DOHH2 (cell line): Measurements from ENCODE around the gene DMD.

Source experiments
- H3F3A ChIP-seq: fragments of 200-600 bp; sonication (generic), shearing (Covaris generic); 2 replicates; pipeline ENCODE4 v1.6.0; 2016; ENCODE audit warnings: antibody characterized with exemption, mild to moderate bottlenecking; ENCODE audit not compliant: control insufficient read depth, insufficient read depth
- H3K27ac ChIP-seq: fragments of 200-600 bp; sonication (generic); 2 replicates; pipeline ENCODE4 v1.5.1; 2014; ENCODE audit warnings: low read depth, mild to moderate bottlenecking, low read length, moderate library complexity
- H3K27me3 ChIP-seq: fragments of 200-600 bp; sonication (generic); 2 replicates; pipeline ENCODE4 v1.6.1; 2014; ENCODE audit warnings: mild to moderate bottlenecking, low read length, mixed read lengths; ENCODE audit not compliant: control insufficient read depth
- H3K36me3 ChIP-seq: fragments of 200-600 bp; sonication (generic); 2 replicates; pipeline ENCODE4 v1.6.1; 2014; ENCODE audit warnings: mild to moderate bottlenecking, low read length, moderate library complexity, mixed read lengths; ENCODE audit not compliant: control insufficient read depth
- H3K4me1 ChIP-seq: fragments of 200-600 bp; sonication (generic); 2 replicates; pipeline ENCODE4 v1.6.1; 2014; ENCODE audit warnings: mild to moderate bottlenecking, low read length, mixed read lengths; ENCODE audit not compliant: control insufficient read depth
- H3K4me2 ChIP-seq: fragments of 200-600 bp; sonication (generic); 2 replicates; pipeline ENCODE4 v1.6.0; 2014; ENCODE audit warnings: mild to moderate bottlenecking, low read length, moderate library complexity
- H3K4me3 ChIP-seq: fragments of 200-600 bp; sonication (generic); 2 replicates; pipeline ENCODE4 v1.5.1; 2014; ENCODE audit warnings: mild to moderate bottlenecking, low read length, mixed read lengths
- H3K79me2 ChIP-seq: fragments of 200-600 bp; sonication (generic); 2 replicates; pipeline ENCODE4 v1.6.1; 2014; ENCODE audit warnings: mild to moderate bottlenecking, low read length, mixed read lengths; ENCODE audit not compliant: control insufficient read depth
- H3K9me2 ChIP-seq: fragments of 200-600 bp; sonication (generic); replicated peaks from 2 replicates; pipeline ENCODE4 v1.6.1; 2014; ENCODE audit warnings: mild to moderate bottlenecking, low read length, mixed read lengths; ENCODE audit not compliant: control insufficient read depth
- H3K9me3 ChIP-seq: fragments of 200-600 bp; sonication (generic); 2 replicates; pipeline ENCODE4 v1.6.1; 2014; ENCODE audit warnings: antibody characterized with exemption, low read length, mixed read lengths; ENCODE audit not compliant: control insufficient read depth, insufficient read depth
- H4K20me1 ChIP-seq: fragments of 200-600 bp; sonication (generic); 2 replicates; pipeline ENCODE4 v1.6.0; 2014; ENCODE audit warnings: low read depth, mild to moderate bottlenecking, antibody characterized with exemption, low read length, moderate library complexity; ENCODE audit not compliant: control insufficient read depth, insufficient read depth
- CTCF ChIP-seq: fragments of 200-600 bp; sonication (generic); IDR thresholded peaks from one replicate; pipeline ENCODE4 v1.5.1; 2014; ENCODE audit warnings: antibody characterized with exemption, mild to moderate bottlenecking, low read depth, low read length; ENCODE audit not compliant: poor library complexity, severe bottlenecking
- EZH2phosphoT487 ChIP-seq: fragments of 200-600 bp; sonication (generic); IDR thresholded peaks from 2 replicates; pipeline ENCODE4 v1.6.1; 2017; ENCODE audit warnings: borderline replicate concordance, mild to moderate bottlenecking, antibody characterized with exemption, low read length, moderate library complexity, mixed read lengths

Gene DMD

GRCh38 chrX:31551913-31552312 lies 1659.4 kb downstream of the DMD start:
- TF ChIP-seq EZH2phosphoT487 (no peak), CTCF (no peak)
- no peaks in the 10 kb centered on the region for H3K36me3 ChIP-seq
- H3K9me2 ChIP-seq: no peaks in the 10 kb centered on the region
- H3K4me2 ChIP-seq: no peak overlapping the region
- no peak overlapping the region for H3K4me3 ChIP-seq
- H3K27ac ChIP-seq: no peak overlapping the region
- H4K20me1 ChIP-seq: no peaks in the 10 kb centered on the region
- no peaks in the 10 kb centered on the region for H3K4me1 ChIP-seq
- H3K9me3 ChIP-seq: no peaks in the 10 kb centered on the region
- no peaks in the 10 kb centered on the region for H3K79me2 ChIP-seq
- no peaks in the 10 kb centered on the region for H3K27me3 ChIP-seq
- no peaks in the 10 kb centered on the region for H3F3A ChIP-seq

- no peaks in the 10 kb centered on the region for H3K9me3 ChIP-seq
- TF ChIP-seq CTCF (no peak), EZH2phosphoT487 (no peak)
- no peak overlapping the region for H3K27ac ChIP-seq
- H3K27me3 ChIP-seq: no peaks in the 10 kb centered on the region
- H4K20me1 ChIP-seq: no peaks in the 10 kb centered on the region
- H3K4me3 ChIP-seq: no peak overlapping the region
- H3F3A ChIP-seq: no peaks in the 10 kb centered on the region
- no peaks in the 10 kb centered on the region for H3K4me1 ChIP-seq
- H3K36me3 ChIP-seq: no peaks in the 10 kb centered on the region
- no peaks in the 10 kb centered on the region for H3K79me2 ChIP-seq
- H3K4me2 ChIP-seq: no peak overlapping the region
- no peaks in the 10 kb centered on the region for H3K9me2 ChIP-seq
Measured at GRCh38 chrX:31550158-31550557, 1661.2 kb downstream of the DMD start.

- TF ChIP-seq EZH2phosphoT487 (no peak), CTCF (no peak)
- Histone ChIP-seq H3F3A (no peaks in the 10 kb centered on the region), H3K27ac (no peak overlapping the region), H3K79me2 (no peaks in the 10 kb centered on the region), H4K20me1 (no peaks in the 10 kb centered on the region), H3K27me3 (no peaks in the 10 kb centered on the region), H3K4me2 (no peak overlapping the region), H3K4me3 (no peak overlapping the region), H3K4me1 (no peaks in the 10 kb centered on the region), H3K9me3 (no peaks in the 10 kb centered on the region), H3K9me2 (no peaks in the 10 kb centered on the region), H3K36me3 (no peaks in the 10 kb centered on the region)
Measured at GRCh38 chrX:31547816-31548215, 1663.5 kb downstream of the DMD start.

GRCh38 chrX:31547416-31547815 lies 1663.9 kb downstream of the DMD start:
- TF ChIP-seq EZH2phosphoT487: no peak
- TF ChIP-seq CTCF: no peak
- no peak overlapping the region for H3K4me3 ChIP-seq
- no peaks in the 10 kb centered on the region for H3K79me2 ChIP-seq
- no peaks in the 10 kb centered on the region for H3F3A ChIP-seq
- no peaks in the 10 kb centered on the region for H3K4me1 ChIP-seq
- no peak overlapping the region for H3K27ac ChIP-seq
- no peaks in the 10 kb centered on the region for H3K27me3 ChIP-seq
- no peaks in the 10 kb centered on the region for H4K20me1 ChIP-seq
- H3K9me2 ChIP-seq: no peaks in the 10 kb centered on the region
- H3K36me3 ChIP-seq: no peaks in the 10 kb centered on the region
- H3K9me3 ChIP-seq: no peaks in the 10 kb centered on the region
- H3K4me2 ChIP-seq: no peak overlapping the region
